Hepatocyte (in vitro differentiated cells): ENCODE measurements around the gene LMF1.

Source experiments
- EZH2phosphoT487 ChIP-seq: fragments of 200-600 bp; sonication (generic); IDR thresholded peaks from one replicate; pipeline ENCODE4 v1.6.1; 2018; ENCODE audit warnings: antibody characterized with exemption, mild to moderate bottlenecking, low read depth, moderate library complexity; ENCODE audit not compliant: unreplicated experiment, severe bottlenecking
- TF ChIP-seq, protein P1 (sequence below): fragments of 200-600 bp; sonication (generic); IDR thresholded peaks from 2 replicates; pipeline ENCODE4 v1.5.1; 2016; ENCODE audit warnings: antibody characterized with exemption, mild to moderate bottlenecking; ENCODE audit not compliant: poor library complexity

GRCh38 chr16:964356-965035 is 6.3 kb downstream of the LMF1 start:
- no peak for TF ChIP-seq EZH2phosphoT487
- TF ChIP-seq, protein P1, sequence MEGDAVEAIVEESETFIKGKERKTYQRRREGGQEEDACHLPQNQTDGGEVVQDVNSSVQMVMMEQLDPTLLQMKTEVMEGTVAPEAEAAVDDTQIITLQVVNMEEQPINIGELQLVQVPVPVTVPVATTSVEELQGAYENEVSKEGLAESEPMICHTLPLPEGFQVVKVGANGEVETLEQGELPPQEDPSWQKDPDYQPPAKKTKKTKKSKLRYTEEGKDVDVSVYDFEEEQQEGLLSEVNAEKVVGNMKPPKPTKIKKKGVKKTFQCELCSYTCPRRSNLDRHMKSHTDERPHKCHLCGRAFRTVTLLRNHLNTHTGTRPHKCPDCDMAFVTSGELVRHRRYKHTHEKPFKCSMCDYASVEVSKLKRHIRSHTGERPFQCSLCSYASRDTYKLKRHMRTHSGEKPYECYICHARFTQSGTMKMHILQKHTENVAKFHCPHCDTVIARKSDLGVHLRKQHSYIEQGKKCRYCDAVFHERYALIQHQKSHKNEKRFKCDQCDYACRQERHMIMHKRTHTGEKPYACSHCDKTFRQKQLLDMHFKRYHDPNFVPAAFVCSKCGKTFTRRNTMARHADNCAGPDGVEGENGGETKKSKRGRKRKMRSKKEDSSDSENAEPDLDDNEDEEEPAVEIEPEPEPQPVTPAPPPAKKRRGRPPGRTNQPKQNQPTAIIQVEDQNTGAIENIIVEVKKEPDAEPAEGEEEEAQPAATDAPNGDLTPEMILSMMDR: no peak
